Lower leg skin (tissue), 4 donors: ENCODE results near the gene ABCC9. TPM values are rescaled to one million over a fixed set of nuclear protein-coding genes. Genes with fewer than 3 reads are reported as not detected.

Experiments
- DNase-seq, 2 donors: peaks; one replicate each; pipeline ENCODE4 v3.0.0-alpha.2; 2019; ENCODE audit warnings: low spot score in 2 of 2
- H3K4me3 ChIP-seq: fragments of 200-600 bp; sonication (generic); 2 replicates; pipeline ENCODE4 v1.5.1; 2017; ENCODE audit warnings: mild to moderate bottlenecking, low read depth; ENCODE audit not compliant: poor library complexity, severe bottlenecking
- CTCF ChIP-seq, 3 donors: fragments of 450-650 bp; IDR thresholded peaks; one replicate each; pipeline ENCODE4 v1.5.1; 2016; ENCODE audit warnings: antibody characterized with exemption in 3 of 3, mild to moderate bottlenecking in 3 of 3, moderate library complexity in 2 of 3
- POLR2A ChIP-seq, 2 donors: fragments of 450-650 bp; IDR thresholded peaks; one replicate each; pipeline ENCODE4 v1.6.1; 2016 to 2017; ENCODE audit warnings: antibody characterized with exemption in 2 of 2, mild to moderate bottlenecking in 1 of 2, moderate library complexity in 1 of 2
- whole genome bisulfite sequencing, 2 donors: methylation state at CpG; one replicate each; pipeline ENCODE4 v1.1.5; 2018; 5-methylcytosine and 5-hydroxymethylcytosine counted together
- intact Hi-C: fragments of 100-400 bp; cut with DNase I; formaldehyde crosslinking; loops from one replicate; pipeline ENCODE4 v1.15.0; 2023; ENCODE audit warnings: low total_unique reads
- total RNA-seq, 4 donors: library from RNA; depleted of rRNA; stranded (reverse); fragments of >200 nt; gene quantifications; one replicate each; pipeline ENCODE4 v1.1.0, GENCODE V29; 2016

Gene ABCC9
- total RNA-seq, 4 donors from 2014 or later: 2.5 to 15.9 (median 7.2) TPM

- TF ChIP-seq CTCF (IDR thresholded peaks at IDR 0.05) (no peak), POLR2A (IDR thresholded peaks at IDR 0.05) (no peak)
- H3K4me3 ChIP-seq: no peak overlapping the region
- no peak for DNase-seq
- intact Hi-C loops: no loop called here
- WGBS, 2 donors: 75 to 81% methylated on average over 2 of the region's 2 CpGs
Measured at GRCh38 chr12:21769307-21769706, 171.9 kb downstream of the ABCC9 start.

- intact Hi-C loops: no loop called here
- no peak overlapping the region for H3K4me3 ChIP-seq
- no peak for DNase-seq
- TF ChIP-seq CTCF (IDR thresholded peaks at IDR 0.05) (no peak), POLR2A (IDR thresholded peaks at IDR 0.05) (no peak)
- 81 to 92% methylated on average over 2 of the region's 2 CpGs for WGBS, 2 donors
Measured at GRCh38 chr12:21766403-21766802, 174.8 kb downstream of the ABCC9 start.

GRCh38 chr12:21764950-21765349 is 176.3 kb downstream of the ABCC9 start:
- no peak for DNase-seq
- no peak overlapping the region for H3K4me3 ChIP-seq
- no peak for TF ChIP-seq POLR2A (IDR thresholded peaks at IDR 0.05)
- TF ChIP-seq CTCF (IDR thresholded peaks at IDR 0.05): no peak
- WGBS, 2 donors: 90 to 94% methylated on average over 4 of the region's 4 CpGs
- intact Hi-C loops: no loop called here

GRCh38 chr12:21764065-21764464 is 177.2 kb downstream of the ABCC9 start:
- intact Hi-C loops: no loop called here
- no peak overlapping the region for H3K4me3 ChIP-seq
- 78 to 79% methylated on average over 2 of the region's 2 CpGs for whole genome bisulfite sequencing, 2 donors
- no peak for TF ChIP-seq POLR2A (IDR thresholded peaks at IDR 0.05)
- no peak for TF ChIP-seq CTCF (IDR thresholded peaks at IDR 0.05)
- no peak for DNase-seq

- TF ChIP-seq CTCF (IDR thresholded peaks at IDR 0.05) (no peak), POLR2A (IDR thresholded peaks at IDR 0.05) (no peak)
- intact Hi-C loops: no loop called here
- 76 to 88% methylated on average over 2 of the region's 2 CpGs for WGBS, 2 donors
- H3K4me3 ChIP-seq: no peak overlapping the region
- no peak for DNase-seq
Measured at GRCh38 chr12:21763531-21763930, 177.7 kb downstream of the ABCC9 start.

- TF ChIP-seq CTCF (IDR thresholded peaks at IDR 0.05): no peak
- intact Hi-C loops: no loop called here
- 89 to 93% methylated on average over 5 of the region's 5 CpGs for WGBS, 2 donors
- DNase-seq: no peak
- H3K4me3 ChIP-seq: no peak overlapping the region
Measured at GRCh38 chr12:21759737-21760136, 181.5 kb downstream of the ABCC9 start.
